Hepatocyte (in vitro differentiated cells): ENCODE results near the gene USP17L20. TPM values are rescaled to one million over a fixed set of nuclear protein-coding genes. Genes with fewer than 3 reads are reported as not detected.
"Not testable (repeated sequence)": the region's sequence is repeated elsewhere in the genome, so short reads cannot be mapped to it uniquely, and the experiment has no call there.

Experiments
- DNase-seq: peaks from one replicate; pipeline ENCODE4 v3.0.0-alpha.2; 2016; ENCODE audit warnings: low spot score
- H2AFZ ChIP-seq: fragments of 200-600 bp; sonication (generic); 2 replicates; pipeline ENCODE4 v1.6.0; 2016; ENCODE audit warnings: antibody characterized with exemption, mild to moderate bottlenecking
- H3K27ac ChIP-seq: fragments of 200-600 bp; sonication (generic); 2 replicates; pipeline ENCODE4 v1.5.1; 2016; ENCODE audit warnings: mild to moderate bottlenecking
- H3K27me3 ChIP-seq: fragments of 200-600 bp; sonication (generic); 2 replicates; pipeline ENCODE4 v1.6.1; 2016
- H3K36me3 ChIP-seq: fragments of 200-600 bp; sonication (generic); replicated peaks from 2 replicates; pipeline ENCODE4 v1.5.1; 2016; ENCODE audit warnings: low read depth; ENCODE audit not compliant: insufficient read depth
- H3K4me1 ChIP-seq: fragments of 200-600 bp; sonication (generic); 2 replicates; pipeline ENCODE4 v1.5.1; 2016; ENCODE audit warnings: mild to moderate bottlenecking, moderate library complexity; ENCODE audit not compliant: insufficient read depth
- H3K4me2 ChIP-seq: fragments of 200-600 bp; sonication (generic); 2 replicates; pipeline ENCODE4 v1.6.0; 2016
- H3K4me3 ChIP-seq: fragments of 200-600 bp; sonication (generic); 2 replicates; pipeline ENCODE4 v1.5.1; 2016; ENCODE audit warnings: mild to moderate bottlenecking
- H3K79me2 ChIP-seq: fragments of 200-600 bp; sonication (generic); 2 replicates; pipeline ENCODE4 v1.6.0; 2017; ENCODE audit warnings: mild to moderate bottlenecking
- H3K9me2 ChIP-seq: fragments of 200-600 bp; sonication (generic); replicated peaks from 2 replicates; pipeline ENCODE4 v1.6.0; 2017; ENCODE audit warnings: mild to moderate bottlenecking; ENCODE audit not compliant: insufficient read depth
- H3K9me3 ChIP-seq: fragments of 200-600 bp; sonication (generic); 2 replicates; pipeline ENCODE4 v1.5.1; 2016; ENCODE audit warnings: low read depth, mild to moderate bottlenecking
- H4K20me1 ChIP-seq: fragments of 200-600 bp; sonication (generic); 2 replicates; pipeline ENCODE4 v1.6.0; 2016; ENCODE audit warnings: mild to moderate bottlenecking; ENCODE audit not compliant: insufficient read depth, poor library complexity, severe bottlenecking
- WGBS: methylation state at CpG from one replicate; pipeline ENCODE4 v1.1.6; 2016; ENCODE audit warnings: low lambda C conversion rate; ENCODE audit errors: missing lambda C conversion rate; 5-methylcytosine and 5-hydroxymethylcytosine counted together
- polyA plus RNA-seq: library from polyadenylated mRNA; unstranded; fragments of >200 nt; fragmentation: Nextera tagmentation; extraction: Ambion mirVana; gene quantifications from 2 replicates; pipeline ENCODE4 v1.2.1, GENCODE V29; 2016
- total RNA-seq: library from RNA; depleted of rRNA; stranded (reverse); fragments of >200 nt; gene quantifications from 2 replicates; pipeline ENCODE4 v1.2.3, GENCODE V29; 2014

The USP17L20 gene, protein sequence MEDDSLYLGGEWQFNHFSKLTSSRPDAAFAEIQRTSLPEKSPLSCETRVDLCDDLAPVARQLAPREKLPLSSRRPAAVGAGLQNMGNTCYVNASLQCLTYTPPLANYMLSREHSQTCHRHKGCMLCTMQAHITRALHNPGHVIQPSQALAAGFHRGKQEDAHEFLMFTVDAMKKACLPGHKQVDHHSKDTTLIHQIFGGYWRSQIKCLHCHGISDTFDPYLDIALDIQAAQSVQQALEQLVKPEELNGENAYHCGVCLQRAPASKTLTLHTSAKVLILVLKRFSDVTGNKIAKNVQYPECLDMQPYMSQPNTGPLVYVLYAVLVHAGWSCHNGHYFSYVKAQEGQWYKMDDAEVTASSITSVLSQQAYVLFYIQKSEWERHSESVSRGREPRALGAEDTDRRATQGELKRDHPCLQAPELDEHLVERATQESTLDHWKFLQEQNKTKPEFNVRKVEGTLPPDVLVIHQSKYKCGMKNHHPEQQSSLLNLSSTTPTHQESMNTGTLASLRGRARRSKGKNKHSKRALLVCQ
- total RNA-seq (not detected in 2 replicates), polyA plus RNA-seq (not detected in 2 replicates)

DNA sequence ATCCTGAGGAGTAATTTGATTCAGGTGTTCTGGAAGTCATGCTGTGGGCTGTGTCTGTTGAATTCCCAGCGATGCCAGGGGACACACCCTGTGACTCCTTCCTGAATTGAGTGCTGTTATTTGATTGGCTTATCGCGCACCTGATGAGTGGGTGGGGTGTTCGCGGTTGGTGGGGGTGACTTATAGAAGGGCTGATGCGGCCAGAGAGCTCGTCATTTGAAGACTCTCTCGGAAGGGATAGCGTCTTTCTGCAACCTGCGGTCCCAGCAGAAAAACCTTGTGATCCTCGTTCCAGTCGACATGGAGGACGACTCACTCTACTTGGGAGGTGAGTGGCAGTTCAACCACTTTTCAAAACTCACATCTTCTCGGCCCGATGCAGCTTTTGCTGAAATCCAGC is at the start of gene USP17L20:
Gene USP17L20, plus strand, starts transcription at position 301 of the 400 bp plus-strand sequence. Its CDS starts 0 bp downstream, at position 301.
- H2AFZ ChIP-seq, H3K9me3 ChIP-seq, H3K4me1 ChIP-seq, H3K79me2 ChIP-seq, H3K27ac ChIP-seq, H3K4me3 ChIP-seq, H3K4me2 ChIP-seq, H3K27me3 ChIP-seq, H3K36me3 ChIP-seq, H4K20me1 ChIP-seq, H3K9me2 ChIP-seq, DNase-seq: not testable (repeated sequence)
- WGBS = no CpG with 5 or more reads among the region's 15 CpGs

DNA sequence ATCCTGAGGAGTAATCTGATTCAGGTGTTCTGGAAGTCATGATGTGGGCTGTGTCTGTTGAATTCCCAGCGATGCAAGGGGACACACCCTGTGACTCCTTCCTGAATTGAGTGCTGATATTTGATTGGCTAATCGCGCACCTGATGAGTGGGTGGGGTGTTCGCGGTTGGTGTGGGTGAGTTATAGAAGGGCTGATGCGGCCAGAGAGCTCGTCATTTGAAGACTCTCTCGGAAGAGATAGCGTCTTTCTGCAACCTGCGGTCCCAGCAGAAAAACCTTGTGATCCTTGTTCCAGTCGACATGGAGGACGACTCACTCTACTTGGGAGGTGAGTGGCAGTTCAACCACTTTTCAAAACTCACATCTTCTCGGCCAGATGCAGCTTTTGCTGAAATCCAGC is 47.6 kb upstream of the USP17L20 start, which contains the start of gene USP17L10:
Gene USP17L10, plus strand, starts transcription at position 301 of the 400 bp plus-strand sequence. Its CDS starts 0 bp downstream, at position 301.
- WGBS = 71% methylated on average over 4 of the region's 13 CpGs
- H4K20me1 ChIP-seq, H3K79me2 ChIP-seq, H3K9me2 ChIP-seq, H3K27me3 ChIP-seq, H3K36me3 ChIP-seq, H3K4me1 ChIP-seq, H3K9me3 ChIP-seq, H3K4me3 ChIP-seq, H2AFZ ChIP-seq, H3K4me2 ChIP-seq, H3K27ac ChIP-seq, DNase-seq: not testable (repeated sequence)

DNA sequence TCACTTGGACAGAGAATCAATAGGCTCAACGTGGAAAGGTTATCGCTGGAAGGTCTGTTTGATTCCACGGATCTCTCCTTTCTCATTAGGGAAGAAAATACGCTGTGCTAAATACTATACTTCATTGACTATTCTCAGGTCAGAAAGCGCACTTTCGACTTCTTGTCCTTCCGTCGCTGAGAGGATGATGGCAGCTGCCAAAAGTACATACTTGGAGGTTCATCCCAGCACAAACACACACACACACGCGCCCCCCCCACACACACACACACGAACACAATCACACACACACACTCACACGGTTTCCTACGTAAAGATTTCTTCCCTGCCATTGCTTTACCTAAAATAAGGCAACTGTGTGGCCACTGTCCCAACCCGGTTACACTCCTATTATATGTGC is 43.2 kb upstream of the USP17L20 start:
- 87% methylated on average over 12 of the region's 14 CpGs for WGBS
- not testable (repeated sequence) for H3K4me3 ChIP-seq, H3K27ac ChIP-seq

DNA sequence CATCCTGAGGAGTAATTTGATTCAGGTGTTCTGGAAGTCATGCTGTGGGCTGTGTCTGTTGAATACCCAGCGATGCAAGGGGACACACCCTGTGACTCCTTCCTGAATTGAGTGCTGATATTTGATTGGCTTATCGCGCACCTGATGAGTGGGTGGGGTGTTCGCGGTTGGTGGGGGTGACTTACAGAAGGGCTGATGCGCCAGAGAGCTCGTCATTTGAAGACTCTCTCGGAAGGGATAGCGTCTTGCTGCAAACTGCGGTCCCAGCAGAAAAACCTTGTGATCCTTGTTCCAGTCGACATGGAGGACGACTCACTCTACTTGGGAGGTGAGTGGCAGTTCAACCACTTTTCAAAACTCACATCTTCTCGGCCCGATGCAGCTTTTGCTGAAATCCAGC is 42.8 kb upstream of the USP17L20 start, which contains the start of gene USP17L11:
Gene USP17L11, plus strand, starts transcription at position 301 of the 400 bp plus-strand sequence. Its CDS starts 0 bp downstream, at position 301.
- H3K36me3 ChIP-seq, H3K9me2 ChIP-seq, H3K27me3 ChIP-seq, H3K9me3 ChIP-seq, H3K79me2 ChIP-seq, H4K20me1 ChIP-seq, DNase-seq, H3K4me3 ChIP-seq, H3K4me1 ChIP-seq, H3K27ac ChIP-seq, H2AFZ ChIP-seq, H3K4me2 ChIP-seq: not testable (repeated sequence)
- WGBS = no CpG with 5 or more reads among the region's 14 CpGs

More for the DNA sequence above, 43.2 kb upstream of the USP17L20 start:
- not testable (repeated sequence) for H3K9me2 ChIP-seq, H3K9me3 ChIP-seq, H3K36me3 ChIP-seq, H3K27me3 ChIP-seq, H3K4me2 ChIP-seq, H3K79me2 ChIP-seq, H2AFZ ChIP-seq, H3K4me1 ChIP-seq, DNase-seq, H4K20me1 ChIP-seq

DNA sequence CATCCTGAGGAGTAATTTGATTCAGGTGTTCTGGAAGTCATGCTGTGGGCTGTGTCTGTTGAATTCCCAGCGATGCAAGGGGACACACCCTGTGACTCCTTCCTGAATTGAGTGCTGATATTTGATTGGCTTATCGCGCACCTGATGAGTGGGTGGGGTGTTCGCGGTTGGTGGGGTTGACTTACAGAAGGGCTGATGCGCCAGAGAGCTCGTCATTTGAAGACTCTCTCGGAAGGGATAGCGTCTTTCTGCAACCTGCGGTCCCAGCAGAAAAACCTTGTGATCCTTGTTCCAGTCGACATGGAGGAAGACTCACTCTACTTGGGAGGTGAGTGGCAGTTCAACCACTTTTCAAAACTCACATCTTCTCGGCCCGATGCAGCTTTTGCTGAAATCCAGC is 38.1 kb upstream of the USP17L20 start, which contains the start of gene USP17L12:
Gene USP17L12, plus strand, starts transcription at position 301 of the 400 bp plus-strand sequence. Its CDS starts 0 bp downstream, at position 301.
- H3K4me2 ChIP-seq, H3K27ac ChIP-seq, H3K36me3 ChIP-seq, H3K27me3 ChIP-seq, H3K4me1 ChIP-seq, H3K79me2 ChIP-seq, DNase-seq, H2AFZ ChIP-seq, H3K9me3 ChIP-seq, H3K9me2 ChIP-seq, H4K20me1 ChIP-seq, H3K4me3 ChIP-seq: not testable (repeated sequence)
- no CpG with 5 or more reads among the region's 13 CpGs for WGBS

DNA sequence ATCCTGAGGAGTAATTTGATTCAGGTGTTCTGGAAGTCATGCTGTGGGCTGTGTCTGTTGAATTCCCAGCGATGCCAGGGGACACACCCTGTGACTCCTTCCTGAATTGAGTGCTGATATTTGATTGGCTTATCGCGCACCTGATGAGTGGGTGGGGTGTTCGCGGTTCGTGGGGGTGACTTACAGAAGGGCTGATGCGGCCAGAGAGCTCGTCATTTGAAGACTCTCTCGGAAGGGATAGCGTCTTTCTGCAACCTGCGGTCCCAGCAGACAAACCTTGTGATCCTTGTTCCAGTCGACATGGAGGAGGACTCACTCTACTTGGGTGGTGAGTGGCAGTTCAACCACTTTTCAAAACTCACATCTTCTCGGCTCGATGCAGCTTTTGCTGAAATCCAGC is 33.3 kb upstream of the USP17L20 start, which contains the start of gene USP17L13:
Gene USP17L13, plus strand, starts transcription at position 301 of the 400 bp plus-strand sequence. Its CDS starts 0 bp downstream, at position 301.
- not testable (repeated sequence) for DNase-seq, H2AFZ ChIP-seq, H3K27me3 ChIP-seq, H3K9me2 ChIP-seq, H3K4me3 ChIP-seq, H3K4me1 ChIP-seq, H3K79me2 ChIP-seq, H4K20me1 ChIP-seq, H3K4me2 ChIP-seq, H3K9me3 ChIP-seq, H3K27ac ChIP-seq, H3K36me3 ChIP-seq
- WGBS = no CpG with 5 or more reads among the region's 14 CpGs

DNA sequence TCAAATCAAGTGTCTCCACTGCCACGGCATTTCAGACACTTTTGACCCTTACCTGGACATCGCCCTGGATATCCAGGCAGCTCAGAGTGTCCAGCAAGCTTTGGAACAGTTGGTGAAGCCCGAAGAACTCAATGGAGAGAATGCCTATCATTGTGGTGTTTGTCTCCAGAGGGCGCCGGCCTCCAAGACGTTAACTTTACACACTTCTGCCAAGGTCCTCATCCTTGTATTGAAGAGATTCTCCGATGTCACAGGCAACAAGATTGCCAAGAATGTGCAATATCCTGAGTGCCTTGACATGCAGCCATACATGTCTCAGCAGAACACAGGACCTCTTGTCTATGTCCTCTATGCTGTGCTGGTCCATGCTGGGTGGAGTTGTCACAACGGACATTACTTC is 27.7 kb upstream of the USP17L20 start:
- not testable (repeated sequence) for H4K20me1 ChIP-seq, H3K79me2 ChIP-seq, H3K27me3 ChIP-seq, H3K27ac ChIP-seq, H3K4me1 ChIP-seq, H3K9me3 ChIP-seq, H2AFZ ChIP-seq, H3K36me3 ChIP-seq, H3K4me3 ChIP-seq, DNase-seq, H3K9me2 ChIP-seq, H3K4me2 ChIP-seq
- 80% methylated on average over 5 of the region's 8 CpGs for WGBS

DNA sequence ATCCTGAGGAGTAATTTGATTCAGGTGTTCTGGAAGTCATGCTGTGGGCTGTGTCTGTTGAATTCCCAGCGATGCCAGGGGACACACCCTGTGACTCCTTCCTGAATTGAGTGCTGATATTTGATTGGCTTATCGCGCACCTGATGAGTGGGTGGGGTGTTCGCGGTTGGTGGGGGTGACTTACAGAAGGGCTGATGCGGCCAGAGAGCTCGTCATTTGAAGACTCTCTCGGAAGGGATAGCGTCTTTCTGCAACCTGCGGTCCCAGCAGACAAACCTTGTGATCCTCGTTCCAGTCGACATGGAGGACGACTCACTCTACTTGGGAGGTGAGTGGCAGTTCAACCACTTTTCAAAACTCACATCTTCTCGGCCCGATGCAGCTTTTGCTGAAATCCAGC is 23.8 kb upstream of the USP17L20 start, which contains the start of gene USP17L15:
Gene USP17L15, plus strand, starts transcription at position 301 of the 400 bp plus-strand sequence. Its CDS starts 0 bp downstream, at position 301.
- H3K36me3 ChIP-seq, H4K20me1 ChIP-seq, H3K4me3 ChIP-seq, H3K4me1 ChIP-seq, H3K9me2 ChIP-seq, H3K27ac ChIP-seq, DNase-seq, H3K27me3 ChIP-seq, H3K79me2 ChIP-seq, H3K4me2 ChIP-seq, H3K9me3 ChIP-seq, H2AFZ ChIP-seq: not testable (repeated sequence)
- WGBS = no CpG with 5 or more reads among the region's 15 CpGs
